Osteoblast (primary cell): ENCODE results near the gene GLT6D1. TPM values are rescaled to one million over a fixed set of nuclear protein-coding genes. Genes with fewer than 3 reads are reported as not detected.
A peak's percentile ranks its signal among the peaks of the same experiment; 100 is the strongest.

Experiments
- DNase-seq: peaks from one replicate; pipeline ENCODE4 v3.0.0; 2011; ENCODE audit warnings: low spot score, mixed read lengths; ENCODE audit not compliant: insufficient read length; ENCODE audit errors: missing footprints
- H2AFZ ChIP-seq: 2 replicates; pipeline ENCODE4 v1.6.0; 2011; ENCODE audit warnings: mild to moderate bottlenecking, low read length
- H3K27ac ChIP-seq: 2 replicates; pipeline ENCODE4 v1.5.1; 2011; ENCODE audit warnings: mild to moderate bottlenecking, low read depth, low read length, moderate library complexity
- H3K27me3 ChIP-seq: 2 replicates; pipeline ENCODE4 v1.6.0; 2012; ENCODE audit warnings: mild to moderate bottlenecking, control low read depth, inconsistent platforms, low read length, moderate library complexity; ENCODE audit not compliant: insufficient read depth
- H3K36me3 ChIP-seq: 2 replicates; pipeline ENCODE4 v1.5.1; 2011; ENCODE audit warnings: mild to moderate bottlenecking, low read length, control low read depth, moderate library complexity; ENCODE audit not compliant: insufficient read depth
- H3K4me1 ChIP-seq: 2 replicates; pipeline ENCODE4 v1.5.1; 2011; ENCODE audit warnings: mild to moderate bottlenecking, low read length, control low read depth, moderate library complexity; ENCODE audit not compliant: insufficient read depth
- H3K4me2 ChIP-seq: 2 replicates; pipeline ENCODE4 v1.6.0; 2011; ENCODE audit warnings: mild to moderate bottlenecking, low read length; ENCODE audit not compliant: insufficient read depth
- H3K4me3 ChIP-seq: fragments of 200-600 bp; sonication (generic); 3 replicates; pipeline ENCODE4 v1.5.1; 2012; ENCODE audit warnings: mild to moderate bottlenecking, low read length, inconsistent platforms; ENCODE audit not compliant: insufficient read depth
- H3K79me2 ChIP-seq: 2 replicates; pipeline ENCODE4 v1.6.0; 2012; ENCODE audit warnings: mild to moderate bottlenecking, low read length, control low read depth, inconsistent platforms; ENCODE audit not compliant: insufficient read depth
- H3K9me3 ChIP-seq: 2 replicates; pipeline ENCODE4 v1.5.1; 2011; ENCODE audit warnings: low read depth, low read length, control low read depth
- H4K20me1 ChIP-seq: 2 replicates; pipeline ENCODE4 v1.6.0; 2012; ENCODE audit warnings: mild to moderate bottlenecking, low read length, control low read depth; ENCODE audit not compliant: insufficient read depth
- total RNA-seq: library from RNA; depleted of rRNA; stranded (reverse); fragments of >200 nt; gene quantifications from 2 replicates; pipeline ENCODE4 v1.2.3, GENCODE V29; 2012
- TF ChIP-seq, protein P1 (sequence below): IDR thresholded peaks from 2 replicates; pipeline ENCODE4 v1.5.1; 2011; ENCODE audit warnings: mild to moderate bottlenecking, low read depth, low read length, moderate library complexity; ENCODE audit errors: extremely low read depth

GLT6D1 gene
- total RNA-seq, 1 donor = not detected

- H3K27ac ChIP-seq = no peak overlapping the region
- H4K20me1 ChIP-seq = no peaks in the 10 kb centered on the region
- no peaks in the 10 kb centered on the region for H3K36me3 ChIP-seq
- H3K79me2 ChIP-seq = no peaks in the 10 kb centered on the region
- H3K4me2 ChIP-seq = no peak overlapping the region
- TF ChIP-seq, protein P1, sequence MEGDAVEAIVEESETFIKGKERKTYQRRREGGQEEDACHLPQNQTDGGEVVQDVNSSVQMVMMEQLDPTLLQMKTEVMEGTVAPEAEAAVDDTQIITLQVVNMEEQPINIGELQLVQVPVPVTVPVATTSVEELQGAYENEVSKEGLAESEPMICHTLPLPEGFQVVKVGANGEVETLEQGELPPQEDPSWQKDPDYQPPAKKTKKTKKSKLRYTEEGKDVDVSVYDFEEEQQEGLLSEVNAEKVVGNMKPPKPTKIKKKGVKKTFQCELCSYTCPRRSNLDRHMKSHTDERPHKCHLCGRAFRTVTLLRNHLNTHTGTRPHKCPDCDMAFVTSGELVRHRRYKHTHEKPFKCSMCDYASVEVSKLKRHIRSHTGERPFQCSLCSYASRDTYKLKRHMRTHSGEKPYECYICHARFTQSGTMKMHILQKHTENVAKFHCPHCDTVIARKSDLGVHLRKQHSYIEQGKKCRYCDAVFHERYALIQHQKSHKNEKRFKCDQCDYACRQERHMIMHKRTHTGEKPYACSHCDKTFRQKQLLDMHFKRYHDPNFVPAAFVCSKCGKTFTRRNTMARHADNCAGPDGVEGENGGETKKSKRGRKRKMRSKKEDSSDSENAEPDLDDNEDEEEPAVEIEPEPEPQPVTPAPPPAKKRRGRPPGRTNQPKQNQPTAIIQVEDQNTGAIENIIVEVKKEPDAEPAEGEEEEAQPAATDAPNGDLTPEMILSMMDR = no peak
- DNase-seq = peak; percentile 58
- no peaks in the 10 kb centered on the region for H3K4me1 ChIP-seq
- peaks cover 2% of the 10 kb centered on the region for H3K27me3 ChIP-seq
- no peak overlapping the region for H3K4me3 ChIP-seq
- no peaks in the 10 kb centered on the region for H3K9me3 ChIP-seq
- H2AFZ ChIP-seq = no peak overlapping the region
Observed at GRCh38 chr9:135612981-135613910, 26.1 kb downstream of the GLT6D1 start.

DNA sequence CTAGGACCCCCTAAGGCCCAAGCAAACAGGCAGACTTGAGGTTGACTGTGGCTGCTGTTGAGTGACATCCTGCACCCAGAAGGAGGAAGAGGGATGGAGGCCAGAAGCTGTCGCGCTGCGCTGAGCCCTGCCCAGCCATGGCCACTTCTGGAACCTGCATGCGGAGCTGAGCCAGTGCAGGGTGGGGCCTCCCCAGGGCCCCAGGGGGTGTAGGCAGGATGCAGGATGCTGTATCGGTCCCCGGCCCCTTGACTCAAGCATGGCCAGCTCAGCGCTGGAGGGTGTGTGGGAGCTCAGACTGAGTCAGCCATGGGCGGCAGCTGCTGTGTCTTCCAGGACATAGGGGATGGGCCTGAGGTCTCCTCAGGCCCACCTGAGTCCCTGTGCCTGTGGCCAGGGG is 26.9 kb downstream of the GLT6D1 start:
- no peak overlapping the region for H2AFZ ChIP-seq
- no peak overlapping the region for H3K27ac ChIP-seq
- TF ChIP-seq, protein P1 = no peak
- no peak overlapping the region for H3K4me2 ChIP-seq
- H3K9me3 ChIP-seq = no peaks in the 10 kb centered on the region
- H3K36me3 ChIP-seq = no peaks in the 10 kb centered on the region
- no peaks in the 10 kb centered on the region for H3K79me2 ChIP-seq
- peaks cover 2% of the 10 kb centered on the region for H3K27me3 ChIP-seq
- no peak overlapping the region for H3K4me3 ChIP-seq
- peak; percentile 85 for DNase-seq
- H3K4me1 ChIP-seq = no peaks in the 10 kb centered on the region
- H4K20me1 ChIP-seq = no peaks in the 10 kb centered on the region

DNA sequence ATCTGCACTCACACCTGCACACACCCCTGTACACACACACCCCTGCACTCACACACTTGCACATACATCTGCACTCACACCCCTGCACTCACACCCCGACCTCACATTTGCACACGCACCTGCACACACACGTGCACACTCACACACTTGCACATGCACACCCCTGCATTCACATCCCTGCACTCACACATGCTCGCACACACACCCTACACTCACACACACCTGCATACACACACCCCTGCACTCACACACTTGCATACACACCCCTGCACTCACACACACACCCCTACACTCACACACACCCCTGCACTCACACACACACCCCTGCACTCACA is 27.5 kb downstream of the GLT6D1 start:
- Histone ChIP-seq H3K36me3 (no peaks in the 10 kb centered on the region), H4K20me1 (no peaks in the 10 kb centered on the region), H3K4me3 (no peak overlapping the region), H3K9me3 (no peaks in the 10 kb centered on the region), H3K27me3 (peaks cover 2% of the 10 kb centered on the region), H2AFZ (no peak overlapping the region), H3K4me1 (no peaks in the 10 kb centered on the region), H3K27ac (no peak overlapping the region), H3K4me2 (no peak overlapping the region), H3K79me2 (no peaks in the 10 kb centered on the region)
- DNase-seq = no peak
- TF ChIP-seq, protein P1 = no peak

- TF ChIP-seq, protein P1 = no peak
- Histone ChIP-seq H4K20me1 (no peaks in the 10 kb centered on the region), H3K27ac (no peak overlapping the region), H3K4me1 (no peaks in the 10 kb centered on the region), H3K27me3 (peaks cover 2% of the 10 kb centered on the region), H3K9me3 (no peaks in the 10 kb centered on the region), H3K79me2 (no peaks in the 10 kb centered on the region), H2AFZ (no peak overlapping the region), H3K4me2 (no peak overlapping the region), H3K36me3 (no peaks in the 10 kb centered on the region), H3K4me3 (no peak overlapping the region)
- DNase-seq = peak; percentile 86
Observed at GRCh38 chr9:135611142-135611874, 28.0 kb downstream of the GLT6D1 start.
